ENCODE data around the gene CD72.

The CD72 gene

GRCh38 chr9:35561468-35562261, 56.5 kb downstream of the CD72 start:
- H3K27me3 ChIP-seq (ENCODE audit: insufficient read depth, low read length), result no peaks in the 10 kb centered on the region
- no peak overlapping the region for H2AFZ ChIP-seq (ENCODE audit: low read depth, low read length)
- H3K4me3 ChIP-seq (ENCODE audit: low read length), result no peak overlapping the region
- peaks cover 23% of the 10 kb centered on the region for H3K36me3 ChIP-seq (ENCODE audit: insufficient read depth, low read length)
- no peaks in the 10 kb centered on the region for H3K4me1 ChIP-seq (ENCODE audit: insufficient read depth, low read length)
- H3K9me3 ChIP-seq (ENCODE audit: low read length), result no peaks in the 10 kb centered on the region

- H3K36me3 ChIP-seq (ENCODE audit: insufficient read depth, low read length), result peaks cover 29% of the 10 kb centered on the region
- no peak overlapping the region for H3K4me3 ChIP-seq (ENCODE audit: low read length)
- no peak overlapping the region for H2AFZ ChIP-seq (ENCODE audit: low read depth, low read length)
- H3K27me3 ChIP-seq (ENCODE audit: insufficient read depth, low read length), result no peaks in the 10 kb centered on the region
- no peaks in the 10 kb centered on the region for H3K4me1 ChIP-seq (ENCODE audit: insufficient read depth, low read length)
- no peaks in the 10 kb centered on the region for H3K9me3 ChIP-seq (ENCODE audit: low read length)
Observed at GRCh38 chr9:35560625-35561337, 57.4 kb downstream of the CD72 start.
